NCI-H82 treated with DMSO at 0.1 percent for 48 hours (cell line): Measurements from ENCODE around the gene DPF3.

Experiments used
- DNase-seq: peaks from one replicate; lab custom pipeline; 2025; ENCODE audit not compliant: unreplicated experiment; lab: John Stamatoyannopoulos, UW

Gene DPF3

GRCh38 chr14:72801836-72802587, 91.9 kb downstream of the DPF3 start:
- DNase-seq = no peak

GRCh38 chr14:72801381-72801812, 92.5 kb downstream of the DPF3 start:
- DNase-seq = no peak

- DNase-seq = no peak
Measured at GRCh38 chr14:72800848-72801370, 93.0 kb downstream of the DPF3 start.

GRCh38 chr14:72800296-72800695, 93.6 kb downstream of the DPF3 start:
- DNase-seq = no peak

- no peak for DNase-seq
Measured at GRCh38 chr14:72796935-72797334, 97.0 kb downstream of the DPF3 start.

- no peak for DNase-seq
Measured at GRCh38 chr14:72793156-72793939, 100.6 kb downstream of the DPF3 start.

- no peak for DNase-seq
Measured at GRCh38 chr14:72792051-72792788, 101.7 kb downstream of the DPF3 start.

GRCh38 chr14:72790887-72791566, 102.9 kb downstream of the DPF3 start:
- no peak for DNase-seq

- no peak for DNase-seq
Measured at GRCh38 chr14:72788972-72789728, 104.8 kb downstream of the DPF3 start.

GRCh38 chr14:72788255-72788654, 105.6 kb downstream of the DPF3 start:
- DNase-seq = no peak

GRCh38 chr14:72787841-72788240, 106.1 kb downstream of the DPF3 start:
- no peak for DNase-seq

GRCh38 chr14:72786378-72787350, 107.2 kb downstream of the DPF3 start:
- DNase-seq = no peak

GRCh38 chr14:72783741-72784140, 110.2 kb downstream of the DPF3 start:
- DNase-seq = no peak

- DNase-seq = no peak
Measured at GRCh38 chr14:72782817-72783216, 111.1 kb downstream of the DPF3 start.

- no peak for DNase-seq
Measured at GRCh38 chr14:72781561-72782508, 112.1 kb downstream of the DPF3 start.

- DNase-seq = no peak
Measured at GRCh38 chr14:72780751-72781150, 113.2 kb downstream of the DPF3 start.

GRCh38 chr14:72779679-72780078, 114.2 kb downstream of the DPF3 start:
- no peak for DNase-seq

- DNase-seq = no peak
Measured at GRCh38 chr14:72777636-72778035, 116.3 kb downstream of the DPF3 start.
